NB4 (cell line): ENCODE results near the gene TRIO.
"Not testable (repeated sequence)": the region's sequence is repeated elsewhere in the genome, so short reads cannot be mapped to it uniquely, and the experiment has no call there.

Experiments
- DNase-seq: peaks from one replicate; pipeline ENCODE4 v3.0.0; 2010; ENCODE audit warnings: low read depth
- H3K4me3 ChIP-seq: one replicate; pipeline ENCODE4 v1.5.1; 2011; ENCODE audit warnings: mild to moderate bottlenecking, low read depth, low read length, moderate library complexity
- MYC ChIP-seq: IDR thresholded peaks from 2 replicates; pipeline ENCODE4 v1.6.1; 2011; ENCODE audit warnings: low read depth, low read length
- POLR2A ChIP-seq: IDR thresholded peaks from 2 replicates; pipeline ENCODE4 v1.6.1; 2011; ENCODE audit warnings: mild to moderate bottlenecking; ENCODE audit not compliant: insufficient read length; ENCODE audit errors: extremely low read depth
- TF ChIP-seq, protein P1 (sequence below): IDR thresholded peaks from 2 replicates; pipeline ENCODE4 v1.6.1; 2011; ENCODE audit warnings: low read depth, low read length
- TF ChIP-seq, protein P2 (sequence below): IDR thresholded peaks from one replicate; pipeline ENCODE4 v1.5.1; 2012; ENCODE audit warnings: low read depth, low read length

The TRIO gene

DNA sequence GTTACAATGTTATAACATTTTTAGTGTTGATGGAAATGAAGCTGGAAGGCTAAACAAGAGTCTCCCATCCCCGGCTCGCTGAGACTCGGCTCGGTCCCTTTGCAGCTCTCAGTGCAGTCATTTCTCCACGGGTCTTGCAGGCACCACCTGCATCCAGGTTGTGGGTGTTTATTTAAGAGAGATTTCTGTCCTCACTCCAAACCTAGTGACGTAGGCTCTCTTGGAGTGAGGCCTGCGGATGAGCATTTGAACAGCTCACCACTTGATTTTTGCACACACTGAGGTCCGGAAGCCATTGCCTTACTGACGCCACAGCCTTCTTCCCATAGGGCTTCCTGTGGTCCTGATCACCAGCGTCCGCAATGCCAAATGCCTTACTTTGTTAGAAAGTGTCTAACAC lies 240.8 kb downstream of the TRIO start:
- TF ChIP-seq, protein P1, sequence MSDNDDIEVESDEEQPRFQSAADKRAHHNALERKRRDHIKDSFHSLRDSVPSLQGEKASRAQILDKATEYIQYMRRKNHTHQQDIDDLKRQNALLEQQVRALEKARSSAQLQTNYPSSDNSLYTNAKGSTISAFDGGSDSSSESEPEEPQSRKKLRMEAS, result no peak
- TF ChIP-seq, protein P2, sequence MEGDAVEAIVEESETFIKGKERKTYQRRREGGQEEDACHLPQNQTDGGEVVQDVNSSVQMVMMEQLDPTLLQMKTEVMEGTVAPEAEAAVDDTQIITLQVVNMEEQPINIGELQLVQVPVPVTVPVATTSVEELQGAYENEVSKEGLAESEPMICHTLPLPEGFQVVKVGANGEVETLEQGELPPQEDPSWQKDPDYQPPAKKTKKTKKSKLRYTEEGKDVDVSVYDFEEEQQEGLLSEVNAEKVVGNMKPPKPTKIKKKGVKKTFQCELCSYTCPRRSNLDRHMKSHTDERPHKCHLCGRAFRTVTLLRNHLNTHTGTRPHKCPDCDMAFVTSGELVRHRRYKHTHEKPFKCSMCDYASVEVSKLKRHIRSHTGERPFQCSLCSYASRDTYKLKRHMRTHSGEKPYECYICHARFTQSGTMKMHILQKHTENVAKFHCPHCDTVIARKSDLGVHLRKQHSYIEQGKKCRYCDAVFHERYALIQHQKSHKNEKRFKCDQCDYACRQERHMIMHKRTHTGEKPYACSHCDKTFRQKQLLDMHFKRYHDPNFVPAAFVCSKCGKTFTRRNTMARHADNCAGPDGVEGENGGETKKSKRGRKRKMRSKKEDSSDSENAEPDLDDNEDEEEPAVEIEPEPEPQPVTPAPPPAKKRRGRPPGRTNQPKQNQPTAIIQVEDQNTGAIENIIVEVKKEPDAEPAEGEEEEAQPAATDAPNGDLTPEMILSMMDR, result no peak
- TF ChIP-seq MYC (no peak), POLR2A (no peak)

DNA sequence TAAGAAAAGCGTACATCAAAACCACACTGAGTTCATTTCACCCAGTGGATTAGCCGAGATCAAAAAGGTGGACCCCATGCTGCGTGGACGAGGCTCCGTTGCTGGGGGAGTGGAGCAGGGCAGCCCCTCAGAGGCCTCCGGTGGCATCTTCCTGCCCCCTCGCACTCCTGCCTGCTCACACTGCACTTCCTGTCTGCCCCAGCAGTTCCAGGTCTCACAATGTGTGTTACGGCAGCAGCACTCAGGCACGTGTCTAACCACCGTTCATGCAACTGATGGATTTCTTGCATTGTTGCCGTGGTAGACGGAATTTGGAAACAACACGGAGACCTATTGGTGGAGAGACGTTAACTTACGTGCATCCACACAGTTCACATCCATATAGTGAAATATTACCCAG lies 241.9 kb downstream of the TRIO start:
- no peak overlapping the region for H3K4me3 ChIP-seq
- DNase-seq, result no peak
- no peak for TF ChIP-seq MYC
- TF ChIP-seq, protein P1, result no peak
- TF ChIP-seq, protein P2, result no peak
- no peak for TF ChIP-seq POLR2A

More for the DNA sequence above, 240.8 kb downstream of the TRIO start:
- no peak overlapping the region for H3K4me3 ChIP-seq
- DNase-seq, result no peak

DNA sequence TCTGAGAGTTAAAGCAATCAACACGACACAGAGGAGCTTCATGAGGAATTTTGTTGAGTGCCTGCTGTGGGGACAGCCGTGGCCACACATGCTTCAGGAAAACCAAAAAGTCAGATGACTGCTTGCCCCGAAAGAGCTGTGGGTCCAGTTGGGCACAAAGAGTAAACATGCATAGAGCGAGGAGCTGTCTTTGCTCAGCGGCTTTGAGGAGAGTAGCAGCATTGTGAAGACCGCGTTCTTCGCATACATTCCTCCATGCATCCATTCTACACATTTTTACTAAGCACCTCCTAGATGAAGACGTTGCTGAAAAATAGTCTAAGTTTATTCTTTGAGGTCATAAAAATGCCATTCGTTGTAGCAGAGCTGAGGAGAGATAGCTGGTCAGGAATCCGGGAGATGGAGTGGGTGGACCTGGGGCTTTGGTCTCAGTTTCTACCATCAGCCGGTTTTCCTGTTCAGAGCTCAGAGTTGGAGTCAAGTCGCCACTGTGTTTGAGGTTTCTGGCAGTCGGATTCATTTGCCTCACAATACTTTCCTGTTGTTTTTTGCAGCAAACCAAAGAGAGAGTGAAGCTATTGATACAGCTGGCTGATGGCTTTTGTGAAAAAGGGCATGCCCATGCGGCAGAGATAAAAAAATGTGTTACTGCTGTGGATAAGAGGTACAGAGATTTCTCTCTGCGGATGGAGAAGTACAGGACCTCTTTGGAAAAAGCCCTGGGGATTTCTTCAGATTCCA lies 243.9 kb downstream of the TRIO start:
- no peak overlapping the region for H3K4me3 ChIP-seq
- DNase-seq, result no peak
- TF ChIP-seq, protein P2, result no peak
- TF ChIP-seq, protein P1, result no peak
- no peak for TF ChIP-seq POLR2A
- TF ChIP-seq MYC, result no peak

DNA sequence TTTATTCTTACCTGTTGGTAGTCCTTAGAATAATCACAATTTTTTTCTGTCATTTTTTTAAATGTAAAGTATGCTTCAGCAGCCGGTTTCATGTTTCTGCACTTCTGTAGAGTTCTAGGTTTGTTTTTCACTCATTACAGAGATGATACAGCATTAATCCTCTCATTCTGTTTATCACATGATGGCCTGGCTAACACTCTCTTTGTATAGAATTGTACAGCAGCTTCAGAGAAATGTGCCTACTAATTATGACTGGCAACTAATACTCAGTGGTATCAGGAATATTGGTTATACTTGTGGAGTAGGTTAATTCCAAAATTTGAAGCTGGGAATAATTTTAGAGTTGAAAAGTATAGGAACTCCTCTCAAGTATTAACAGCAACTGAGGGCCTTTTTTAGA lies 245.6 kb downstream of the TRIO start:
- TF ChIP-seq MYC (no peak), POLR2A (no peak)
- TF ChIP-seq, protein P1, result no peak
- TF ChIP-seq, protein P2, result no peak
- no peak for DNase-seq
- H3K4me3 ChIP-seq, result no peak overlapping the region

DNA sequence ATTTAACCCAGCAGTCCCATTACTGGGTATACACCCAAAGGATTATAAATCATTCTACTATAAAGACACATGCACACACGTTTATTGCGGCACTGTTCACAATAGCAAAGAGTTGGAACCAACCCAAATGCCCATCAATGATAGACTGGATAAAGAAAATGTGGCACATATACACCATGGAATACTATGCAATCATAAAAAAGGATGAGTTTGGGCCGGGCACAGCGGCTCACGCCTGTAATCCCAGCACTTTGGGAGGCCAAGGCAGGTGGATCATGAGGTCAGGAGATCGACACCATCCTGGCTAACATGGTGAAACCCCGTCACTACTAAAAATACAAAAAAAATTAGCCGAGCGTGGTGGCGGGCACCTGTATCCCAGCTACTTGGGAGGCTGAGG lies 249.4 kb downstream of the TRIO start:
- not testable (repeated sequence) for DNase-seq, H3K4me3 ChIP-seq

DNA sequence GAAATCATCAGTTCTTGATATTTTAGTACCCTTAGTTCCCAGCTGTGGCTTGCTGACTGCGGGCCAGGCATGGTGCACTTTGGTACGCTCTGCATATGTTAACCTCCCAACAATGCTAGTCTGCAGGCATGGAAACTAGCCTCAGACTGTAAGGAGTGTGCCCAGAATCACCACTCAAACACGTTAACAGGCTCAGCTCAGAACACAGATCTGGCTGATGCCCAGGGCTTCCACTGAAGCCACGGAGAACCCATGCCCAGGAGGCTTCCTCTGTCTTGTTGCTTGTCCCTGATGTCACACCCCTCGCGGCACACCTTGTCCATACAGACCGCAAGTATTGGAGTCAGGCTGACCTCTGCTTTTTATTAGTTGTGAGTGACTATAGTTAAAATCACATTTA lies 251.2 kb downstream of the TRIO start:
- H3K4me3 ChIP-seq, result no peak overlapping the region
- no peak for DNase-seq
- TF ChIP-seq MYC (no peak), POLR2A (no peak)
- TF ChIP-seq, protein P2, result no peak
- TF ChIP-seq, protein P1, result no peak
